H1 (cell line): ENCODE results near the gene ATP8B3. TPM values are rescaled to one million over a fixed set of nuclear protein-coding genes. Genes with fewer than 3 reads are reported as not detected.

Experiments used
- CHD1 ChIP-seq: IDR thresholded peaks from 2 replicates; pipeline ENCODE4 v1.6.1; 2012; ENCODE audit warnings: low read depth, low read length, improper control_type of control experiment
- CHD7 ChIP-seq: fragments of 300-600 bp; sonication (generic); IDR thresholded peaks from 2 replicates; pipeline ENCODE4 v1.7.1; 2012; ENCODE audit warnings: low read length, moderate library complexity, mild to moderate bottlenecking, inconsistent platforms; ENCODE audit not compliant: insufficient replicate concordance
- CREB1 ChIP-seq: IDR thresholded peaks from 2 replicates; pipeline ENCODE4 v1.6.1; 2012; ENCODE audit warnings: inconsistent platforms
- E2F6 ChIP-seq: IDR thresholded peaks from 2 replicates; pipeline ENCODE4 v1.6.1; 2012; ENCODE audit warnings: inconsistent platforms
- KDM5A ChIP-seq: fragments of 200-600 bp; IDR thresholded peaks from 2 replicates; pipeline ENCODE4 v1.7.1; 2012; ENCODE audit warnings: mild to moderate bottlenecking, low read length, inconsistent platforms, mixed read lengths
- SP1 ChIP-seq: IDR thresholded peaks from 2 replicates; pipeline ENCODE4 v1.6.1; 2011; ENCODE audit warnings: low read depth, low read length
- polyA plus RNA-seq, 7 experiments: library from polyadenylated mRNA; depleted of rRNA in 3 of 7; stranded (reverse) in 5 of 7; unstranded in 2 of 7; fragments of >200 nt in 5 of 7; fragments of 200-250 nt in 2 of 7; gene quantifications; 1 replicate in 5 of 7; 2 replicates in 1 of 7; 4 replicates in 1 of 7; pipeline versions ENCODE4 v1.2.1 to v1.2.3, GENCODE V29; 2011 to 2013; ENCODE audit warnings: missing spikeins in 2 of 7, mixed read lengths in 2 of 7
- total RNA-seq: library from RNA; stranded (reverse); fragmentation: NEBNext Ultra II Directional; extraction: Animal tissue kit (Norgen Biotek cat#: 25700); gene quantifications from 2 replicates; pipeline ENCODE4 v1.2.1, GENCODE V29; 2021

Gene ATP8B3
- total and polyA plus RNA-seq, 2 of the 8 experiments (the other 6 are each of a cell fraction or from before 2014, with no cell fraction given): 4.1 to 9.3 TPM

GRCh38 chr19:1840541-1841115 is 28.6 kb upstream of the ATP8B3 start (continued):
- no peak for TF ChIP-seq SP1
- no peak for TF ChIP-seq CREB1
- TF ChIP-seq CHD7: no peak
- no peak for TF ChIP-seq E2F6
- TF ChIP-seq KDM5A: no peak
- TF ChIP-seq CHD1: no peak
